Right lobe of liver (tissue), 4 donors: ENCODE results near the gene PLXNB1.

Experiments
- CTCF ChIP-seq, 4 donors: fragments of 200-600 bp in 3 of 4; fragments of 450-650 bp in 1 of 4; IDR thresholded peaks; one replicate each; pipeline versions ENCODE4 v1.5.1 to v1.8.0; 2016 to 2022; ENCODE audit warnings: antibody characterized with exemption in 4 of 4, mild to moderate bottlenecking in 2 of 4
- POLR2A ChIP-seq: fragments of 450-650 bp; IDR thresholded peaks from one replicate; pipeline ENCODE4 v1.6.1; 2017; ENCODE audit warnings: antibody characterized with exemption, mild to moderate bottlenecking
- donor health status: DM: no; HTN: no; CAD: no.
- donor health status: DM: no; HTN: no; CAD: no.
- donor health status: DM: no; HTN: yes; CAD: no.

GRCh38 chr3:48369693-48370332 is 60.1 kb downstream of the PLXNB1 start:
- TF ChIP-seq CTCF (IDR thresholded peaks at IDR 0.05) (no peak), POLR2A (no peak)
